ENCODE data around the gene ANKS3. TPM values are rescaled to one million over a fixed set of nuclear protein-coding genes. Genes with fewer than 3 reads are reported as not detected.

The ANKS3 gene
- total and polyA plus RNA-seq, 8 donors: 8.7 to 69.1 (median 12.6) TPM

GRCh38 chr16:4697848-4698291 is 36.2 kb downstream of the ANKS3 start:
- Histone ChIP-seq H3K27ac (no peak overlapping the region), H3K4me1 (peaks cover 0 to under 1% (median 0%) of the 10 kb centered on the region in 3 donors), H3K27me3 (no peaks in the 10 kb centered on the region), H3K4me3 (no peak overlapping the region), H3K9me3 (no peaks in the 10 kb centered on the region), H3K36me3 (peaks cover 3 to 50% (median 9%) of the 10 kb centered on the region in 3 donors)
- DNase-seq (peak in 2 of 6 donors; percentile 12 to 73), ATAC-seq (no peak), FAIRE-seq (no peak)
- no peak for TF ChIP-seq CTCF (IDR thresholded peaks at IDR 0.05)
- WGBS, 2 donors: 87 to 91% methylated on average over 9 of the region's 9 CpGs
- intact Hi-C loops (cut with DNase I): no loop called here

- no peak for FAIRE-seq
- DNase-seq: peak in 3 of 6 donors; percentile 16 to 67 (median 31)
Observed at GRCh38 chr16:4696905-4697847, 36.9 kb downstream of the ANKS3 start.

GRCh38 chr16:4696172-4696904 is 37.7 kb downstream of the ANKS3 start:
- H3K9me3 ChIP-seq: no peaks in the 10 kb centered on the region
- peak in 2 of 6 donors; percentile 12 to 38 for DNase-seq
- H3K4me1 ChIP-seq: peaks cover 0 to 7% (median 0%) of the 10 kb centered on the region in 3 donors
- no peak for TF ChIP-seq CTCF (IDR thresholded peaks at IDR 0.05)
- no peaks in the 10 kb centered on the region for H3K27me3 ChIP-seq
- peaks cover 3 to 45% (median 9%) of the 10 kb centered on the region in 3 donors for H3K36me3 ChIP-seq
- intact Hi-C loops (cut with DNase I): no loop called here
- no peak for FAIRE-seq
- H3K27ac ChIP-seq: no peak overlapping the region
- H3K4me3 ChIP-seq: no peak overlapping the region
- ATAC-seq: no peak
- 69 to 73% methylated on average over 19 of the region's 19 CpGs for WGBS, 2 donors

More at GRCh38 chr16:4696905-4697847, 36.9 kb downstream of the ANKS3 start:
- Histone ChIP-seq H3K4me1 (peaks cover 0 to 7% (median 0%) of the 10 kb centered on the region in 3 donors), H3K9me3 (no peaks in the 10 kb centered on the region), H3K36me3 (peaks cover 3 to 50% (median 9%) of the 10 kb centered on the region in 3 donors), H3K27ac (no peak overlapping the region), H3K4me3 (no peak overlapping the region), H3K27me3 (no peaks in the 10 kb centered on the region)
- intact Hi-C loops (cut with DNase I): no loop called here
- 68 to 69% methylated on average over 33 of the region's 33 CpGs for WGBS, 2 donors
- no peak for TF ChIP-seq CTCF (IDR thresholded peaks at IDR 0.05)
- ATAC-seq: no peak

- TF ChIP-seq CTCF (IDR thresholded peaks at IDR 0.05): no peak
- FAIRE-seq (no peak), DNase-seq (peak in 3 of 6 donors; percentile 19 to 56 (median 31)), ATAC-seq (no peak)
- Histone ChIP-seq H3K9me3 (no peaks in the 10 kb centered on the region), H3K36me3 (peaks cover 3 to 38% (median 4%) of the 10 kb centered on the region in 3 donors), H3K4me1 (peaks cover 0 to 7% (median 0%) of the 10 kb centered on the region in 3 donors), H3K4me3 (no peak overlapping the region), H3K27ac (no peak overlapping the region), H3K27me3 (no peaks in the 10 kb centered on the region)
- WGBS, 2 donors: 66 to 69% methylated on average over 12 of the region's 12 CpGs
- intact Hi-C loops (cut with DNase I): no loop called here
Observed at GRCh38 chr16:4695473-4696171, 38.4 kb downstream of the ANKS3 start.
